NB4 (cell line): ENCODE data around the gene M1AP.

Source experiments
- MAX ChIP-seq: IDR thresholded peaks from 2 replicates; pipeline ENCODE4 v1.6.1; 2011; ENCODE audit warnings: low read depth, low read length
- MYC ChIP-seq: IDR thresholded peaks from 2 replicates; pipeline ENCODE4 v1.6.1; 2011; ENCODE audit warnings: low read depth, low read length
- POLR2A ChIP-seq: IDR thresholded peaks from 2 replicates; pipeline ENCODE4 v1.6.1; 2011; ENCODE audit warnings: mild to moderate bottlenecking; ENCODE audit not compliant: insufficient read length; ENCODE audit errors: extremely low read depth
- TF ChIP-seq, protein P1 (sequence below): IDR thresholded peaks from one replicate; pipeline ENCODE4 v1.5.1; 2012; ENCODE audit warnings: low read depth, low read length

DNA sequence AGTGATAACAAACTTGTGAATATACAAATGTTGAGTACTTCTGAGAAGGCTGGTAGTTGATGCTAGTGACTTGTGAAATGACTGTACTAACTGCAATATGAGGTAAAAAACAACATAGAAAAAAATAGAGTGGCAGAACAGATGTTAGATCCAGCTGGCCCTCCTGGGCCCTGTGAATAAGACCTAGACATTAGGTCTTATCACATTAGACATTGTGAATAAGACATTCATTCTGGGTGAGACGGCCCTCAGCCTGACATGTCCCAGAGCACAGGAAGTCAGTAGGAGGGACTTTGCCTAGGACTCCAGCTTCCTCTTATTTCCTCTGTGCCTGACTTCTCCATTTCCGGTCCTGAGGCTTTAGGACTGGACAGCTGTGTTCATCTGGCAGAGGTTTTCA, 70.7 kb downstream of the M1AP start:
- TF ChIP-seq, protein P1, sequence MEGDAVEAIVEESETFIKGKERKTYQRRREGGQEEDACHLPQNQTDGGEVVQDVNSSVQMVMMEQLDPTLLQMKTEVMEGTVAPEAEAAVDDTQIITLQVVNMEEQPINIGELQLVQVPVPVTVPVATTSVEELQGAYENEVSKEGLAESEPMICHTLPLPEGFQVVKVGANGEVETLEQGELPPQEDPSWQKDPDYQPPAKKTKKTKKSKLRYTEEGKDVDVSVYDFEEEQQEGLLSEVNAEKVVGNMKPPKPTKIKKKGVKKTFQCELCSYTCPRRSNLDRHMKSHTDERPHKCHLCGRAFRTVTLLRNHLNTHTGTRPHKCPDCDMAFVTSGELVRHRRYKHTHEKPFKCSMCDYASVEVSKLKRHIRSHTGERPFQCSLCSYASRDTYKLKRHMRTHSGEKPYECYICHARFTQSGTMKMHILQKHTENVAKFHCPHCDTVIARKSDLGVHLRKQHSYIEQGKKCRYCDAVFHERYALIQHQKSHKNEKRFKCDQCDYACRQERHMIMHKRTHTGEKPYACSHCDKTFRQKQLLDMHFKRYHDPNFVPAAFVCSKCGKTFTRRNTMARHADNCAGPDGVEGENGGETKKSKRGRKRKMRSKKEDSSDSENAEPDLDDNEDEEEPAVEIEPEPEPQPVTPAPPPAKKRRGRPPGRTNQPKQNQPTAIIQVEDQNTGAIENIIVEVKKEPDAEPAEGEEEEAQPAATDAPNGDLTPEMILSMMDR = no peak
- no peak for TF ChIP-seq MYC
- TF ChIP-seq POLR2A = no peak
- no peak for TF ChIP-seq MAX
